Neural cell (in vitro differentiated cells): Measurements from ENCODE around the gene MYRIP. TPM values are rescaled to one million over a fixed set of nuclear protein-coding genes. Genes with fewer than 3 reads are reported as not detected.

Experiments used
- H2AFZ ChIP-seq: fragments of 200-600, 300-800 bp; sonication (generic), shearing (Covaris generic); 2 replicates; pipeline ENCODE4 v1.6.0; 2014; ENCODE audit warnings: low read depth, mild to moderate bottlenecking, antibody characterized with exemption, low read length, moderate library complexity
- H3F3A ChIP-seq: fragments of 200-600 bp; shearing (Covaris generic); 2 replicates; pipeline ENCODE4 v1.6.1; 2016; ENCODE audit warnings: mild to moderate bottlenecking, moderate library complexity, mixed read lengths, antibody characterized with exemption, low read length; ENCODE audit not compliant: insufficient read depth, poor library complexity, severe bottlenecking
- H3K27ac ChIP-seq: fragments of 200-600, 300-800 bp; sonication (generic), shearing (Covaris generic); 2 replicates; pipeline ENCODE4 v1.5.1; 2014; ENCODE audit warnings: mild to moderate bottlenecking, low read length, moderate library complexity
- H3K27me3 ChIP-seq: fragments of 300-800, 200-600 bp; sonication (generic), shearing (Covaris generic); 2 replicates; pipeline ENCODE4 v1.6.0; 2014; ENCODE audit warnings: mild to moderate bottlenecking, low read depth, low read length, moderate library complexity; ENCODE audit not compliant: insufficient read depth
- H3K36me3 ChIP-seq: fragments of 300-800, 200-600 bp; sonication (generic), shearing (Covaris generic); 2 replicates; pipeline ENCODE4 v1.5.1; 2014; ENCODE audit warnings: mild to moderate bottlenecking, antibody characterized with exemption, low read length, moderate library complexity; ENCODE audit not compliant: insufficient read depth
- H3K4me2 ChIP-seq: fragments of 300-800, 200-600 bp; sonication (generic), shearing (Covaris generic); 2 replicates; pipeline ENCODE4 v1.6.0; 2014; ENCODE audit warnings: mild to moderate bottlenecking, low read length
- H3K4me3 ChIP-seq: fragments of 300-800, 200-600 bp; sonication (generic), shearing (Covaris generic); 2 replicates; pipeline ENCODE4 v1.5.1; 2014; ENCODE audit warnings: mild to moderate bottlenecking, low read length, moderate library complexity
- H3K79me2 ChIP-seq: fragments of 200-600 bp; shearing (Covaris generic); replicated peaks from 2 replicates; pipeline ENCODE4 v1.6.0; 2014; ENCODE audit warnings: mild to moderate bottlenecking, low read length, moderate library complexity; ENCODE audit not compliant: insufficient read depth
- H3K9ac ChIP-seq: fragments of 300-800, 200-600 bp; sonication (generic), shearing (Covaris generic); 2 replicates; pipeline ENCODE4 v1.6.1; 2016; ENCODE audit warnings: mild to moderate bottlenecking, low read length, mixed read lengths
- H3K9me2 ChIP-seq: fragments of 200-600 bp; shearing (Covaris generic); 2 replicates; pipeline ENCODE4 v1.6.1; 2016; ENCODE audit warnings: mild to moderate bottlenecking, low read length, mixed read lengths; ENCODE audit not compliant: insufficient read depth
- H3K9me3 ChIP-seq: fragments of 200-600, 300-800 bp; sonication (generic), shearing (Covaris generic); 2 replicates; pipeline ENCODE4 v1.6.1; 2016; ENCODE audit warnings: mild to moderate bottlenecking, mixed run types, low read length, moderate library complexity, mixed read lengths
- H4K20me1 ChIP-seq: fragments of 200-600 bp; shearing (Covaris generic); 2 replicates; pipeline ENCODE4 v1.6.1; 2016; ENCODE audit warnings: mild to moderate bottlenecking, mixed run types; ENCODE audit not compliant: insufficient read depth
- EP300 ChIP-seq: fragments of 450-650 bp; conservative IDR thresholded peaks from 2 replicates; pipeline ENCODE4 v1.6.1; 2014; ENCODE audit warnings: antibody characterized with exemption, mild to moderate bottlenecking, moderate library complexity; ENCODE audit not compliant: poor library complexity, severe bottlenecking
- EZH2 ChIP-seq: fragments of 200-600, 300-800 bp; shearing (Covaris generic), sonication (generic); IDR thresholded peaks from 2 replicates; pipeline ENCODE4 v1.6.1; 2014; ENCODE audit warnings: antibody characterized with exemption, low read length, borderline replicate concordance, mild to moderate bottlenecking; ENCODE audit not compliant: insufficient read depth, poor library complexity, severe bottlenecking
- MXI1 ChIP-seq: fragments of 450-650 bp; conservative IDR thresholded peaks from 2 replicates; pipeline ENCODE4 v1.6.1; 2014; ENCODE audit warnings: antibody characterized with exemption, mild to moderate bottlenecking; ENCODE audit not compliant: poor library complexity, severe bottlenecking
- POLR2AphosphoS5 ChIP-seq: IDR thresholded peaks from 2 replicates; pipeline ENCODE4 v1.6.1; 2012
- RAD21 ChIP-seq: fragments of 450-650 bp; conservative IDR thresholded peaks from 2 replicates; pipeline ENCODE4 v1.6.1; 2014; ENCODE audit warnings: antibody characterized with exemption, mild to moderate bottlenecking, moderate library complexity
- SMC3 ChIP-seq: fragments of 450-650 bp; conservative IDR thresholded peaks from 2 replicates; pipeline ENCODE4 v1.6.1; 2014; ENCODE audit warnings: antibody characterized with exemption, mild to moderate bottlenecking, moderate library complexity; ENCODE audit not compliant: poor library complexity
- TAF1 ChIP-seq: IDR thresholded peaks from 2 replicates; pipeline ENCODE4 v1.6.1; 2012; ENCODE audit warnings: low read depth
- polyA plus RNA-seq: library from polyadenylated mRNA; depleted of rRNA; stranded (reverse); fragments of >200 nt; gene quantifications from 2 replicates; pipeline ENCODE4 v1.2.3, GENCODE V29; 2014
- TF ChIP-seq, protein P1 (sequence below): fragments of 450-650 bp; IDR thresholded peaks from 2 replicates; pipeline ENCODE4 v1.5.1; 2014; ENCODE audit warnings: antibody characterized with exemption, mild to moderate bottlenecking, moderate library complexity; ENCODE audit not compliant: poor library complexity, severe bottlenecking
- TF ChIP-seq, protein P2 (sequence below): IDR thresholded peaks from 2 replicates; pipeline ENCODE4 v1.6.1; 2012; ENCODE audit warnings: borderline replicate concordance

Gene MYRIP
- polyA plus RNA-seq, 1 donor from 2014 or later = 0.76 TPM

DNA sequence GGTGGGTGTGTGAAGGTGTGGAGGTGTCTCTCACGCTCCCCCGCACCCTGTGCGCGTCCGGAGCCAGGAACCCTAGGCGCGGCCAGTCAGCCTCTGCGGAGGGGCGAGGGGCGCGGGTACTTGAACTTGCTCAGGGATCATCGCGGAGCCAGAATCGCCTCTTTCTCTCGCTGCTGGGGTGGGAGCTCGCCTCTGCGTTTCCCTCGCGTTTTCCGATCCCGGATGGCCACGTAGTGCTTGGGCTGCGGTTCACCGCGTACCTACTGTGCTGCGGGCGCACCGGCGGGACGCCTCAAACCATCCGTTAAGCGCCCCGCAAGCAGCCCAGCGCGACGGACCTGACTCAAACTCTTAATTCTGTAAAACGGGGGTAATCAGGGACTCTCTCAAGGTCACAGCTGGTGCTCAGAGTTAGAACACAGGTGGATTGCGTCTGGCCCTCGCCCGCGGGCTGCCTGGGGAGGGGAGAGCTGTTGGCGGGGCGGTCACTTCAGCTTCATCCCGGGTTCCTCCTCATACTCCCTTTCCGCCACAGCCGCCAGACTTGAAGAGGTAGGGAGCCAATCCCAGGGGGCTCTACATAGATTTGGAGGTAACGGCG lies 686 bp downstream of the MYRIP start:
- H3K4me2 ChIP-seq = peak overlapping the region; percentile 60
- no peaks in the 10 kb centered on the region for H3K9me2 ChIP-seq
- H3K9ac ChIP-seq = peak overlapping the region; percentile 65
- H2AFZ ChIP-seq = peak overlapping the region; percentile 47
- no peaks in the 10 kb centered on the region for H4K20me1 ChIP-seq
- H3K4me3 ChIP-seq = peak overlapping the region; percentile 94
- no peak for TF ChIP-seq MXI1
- TF ChIP-seq POLR2AphosphoS5 = no peak
- TF ChIP-seq TAF1 = no peak
- no peak for TF ChIP-seq EZH2
- TF ChIP-seq, protein P1, sequence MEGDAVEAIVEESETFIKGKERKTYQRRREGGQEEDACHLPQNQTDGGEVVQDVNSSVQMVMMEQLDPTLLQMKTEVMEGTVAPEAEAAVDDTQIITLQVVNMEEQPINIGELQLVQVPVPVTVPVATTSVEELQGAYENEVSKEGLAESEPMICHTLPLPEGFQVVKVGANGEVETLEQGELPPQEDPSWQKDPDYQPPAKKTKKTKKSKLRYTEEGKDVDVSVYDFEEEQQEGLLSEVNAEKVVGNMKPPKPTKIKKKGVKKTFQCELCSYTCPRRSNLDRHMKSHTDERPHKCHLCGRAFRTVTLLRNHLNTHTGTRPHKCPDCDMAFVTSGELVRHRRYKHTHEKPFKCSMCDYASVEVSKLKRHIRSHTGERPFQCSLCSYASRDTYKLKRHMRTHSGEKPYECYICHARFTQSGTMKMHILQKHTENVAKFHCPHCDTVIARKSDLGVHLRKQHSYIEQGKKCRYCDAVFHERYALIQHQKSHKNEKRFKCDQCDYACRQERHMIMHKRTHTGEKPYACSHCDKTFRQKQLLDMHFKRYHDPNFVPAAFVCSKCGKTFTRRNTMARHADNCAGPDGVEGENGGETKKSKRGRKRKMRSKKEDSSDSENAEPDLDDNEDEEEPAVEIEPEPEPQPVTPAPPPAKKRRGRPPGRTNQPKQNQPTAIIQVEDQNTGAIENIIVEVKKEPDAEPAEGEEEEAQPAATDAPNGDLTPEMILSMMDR = no peak
- TF ChIP-seq SMC3 = no peak
- no peak for TF ChIP-seq RAD21
- TF ChIP-seq EP300 = no peak
- TF ChIP-seq, protein P2, sequence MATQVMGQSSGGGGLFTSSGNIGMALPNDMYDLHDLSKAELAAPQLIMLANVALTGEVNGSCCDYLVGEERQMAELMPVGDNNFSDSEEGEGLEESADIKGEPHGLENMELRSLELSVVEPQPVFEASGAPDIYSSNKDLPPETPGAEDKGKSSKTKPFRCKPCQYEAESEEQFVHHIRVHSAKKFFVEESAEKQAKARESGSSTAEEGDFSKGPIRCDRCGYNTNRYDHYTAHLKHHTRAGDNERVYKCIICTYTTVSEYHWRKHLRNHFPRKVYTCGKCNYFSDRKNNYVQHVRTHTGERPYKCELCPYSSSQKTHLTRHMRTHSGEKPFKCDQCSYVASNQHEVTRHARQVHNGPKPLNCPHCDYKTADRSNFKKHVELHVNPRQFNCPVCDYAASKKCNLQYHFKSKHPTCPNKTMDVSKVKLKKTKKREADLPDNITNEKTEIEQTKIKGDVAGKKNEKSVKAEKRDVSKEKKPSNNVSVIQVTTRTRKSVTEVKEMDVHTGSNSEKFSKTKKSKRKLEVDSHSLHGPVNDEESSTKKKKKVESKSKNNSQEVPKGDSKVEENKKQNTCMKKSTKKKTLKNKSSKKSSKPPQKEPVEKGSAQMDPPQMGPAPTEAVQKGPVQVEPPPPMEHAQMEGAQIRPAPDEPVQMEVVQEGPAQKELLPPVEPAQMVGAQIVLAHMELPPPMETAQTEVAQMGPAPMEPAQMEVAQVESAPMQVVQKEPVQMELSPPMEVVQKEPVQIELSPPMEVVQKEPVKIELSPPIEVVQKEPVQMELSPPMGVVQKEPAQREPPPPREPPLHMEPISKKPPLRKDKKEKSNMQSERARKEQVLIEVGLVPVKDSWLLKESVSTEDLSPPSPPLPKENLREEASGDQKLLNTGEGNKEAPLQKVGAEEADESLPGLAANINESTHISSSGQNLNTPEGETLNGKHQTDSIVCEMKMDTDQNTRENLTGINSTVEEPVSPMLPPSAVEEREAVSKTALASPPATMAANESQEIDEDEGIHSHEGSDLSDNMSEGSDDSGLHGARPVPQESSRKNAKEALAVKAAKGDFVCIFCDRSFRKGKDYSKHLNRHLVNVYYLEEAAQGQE = no peak
- H3K36me3 ChIP-seq = no peaks in the 10 kb centered on the region
- H3F3A ChIP-seq = no peaks in the 10 kb centered on the region
- no peaks in the 10 kb centered on the region for H3K79me2 ChIP-seq
- H3K27ac ChIP-seq = no peak overlapping the region
- H3K9me3 ChIP-seq = no peaks in the 10 kb centered on the region
- H3K27me3 ChIP-seq = peaks cover 50% of the 10 kb centered on the region

DNA sequence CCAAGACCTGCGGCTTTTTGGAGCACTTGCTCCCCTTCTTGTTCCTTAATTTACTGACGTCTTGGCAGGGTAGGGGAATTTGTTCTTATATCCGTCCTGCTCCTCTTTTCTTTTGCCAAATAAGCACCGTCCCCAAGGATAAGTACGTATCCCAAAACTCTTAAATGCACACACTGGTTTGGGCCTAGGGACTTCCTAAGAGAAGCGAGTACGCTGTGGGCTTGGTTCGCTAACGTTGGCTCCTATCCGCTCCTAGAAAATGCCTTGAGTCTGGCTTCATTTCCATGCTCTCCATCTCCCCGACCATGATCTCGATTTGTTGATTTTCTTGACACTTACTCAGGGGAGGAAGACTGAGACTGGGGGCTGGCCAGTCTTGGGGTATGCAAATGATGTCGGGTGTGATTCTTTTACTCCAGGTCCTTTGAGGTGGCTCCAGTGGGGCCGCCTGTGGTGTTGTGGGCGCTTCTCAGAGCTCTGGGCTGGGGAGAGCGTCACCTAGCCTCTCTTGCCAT lies 1.3 kb downstream of the MYRIP start:
- Histone ChIP-seq H3K4me2 (peak overlapping the region; percentile 60), H4K20me1 (no peaks in the 10 kb centered on the region), H2AFZ (no peak overlapping the region)

More for the DNA sequence above, 1.3 kb downstream of the MYRIP start:
- Histone ChIP-seq H3K27me3 (peaks cover 50% of the 10 kb centered on the region), H3K9ac (peak overlapping the region; percentile 65), H3K4me3 (peak overlapping the region; percentile 94), H3F3A (no peaks in the 10 kb centered on the region), H3K27ac (no peak overlapping the region), H3K9me2 (no peaks in the 10 kb centered on the region), H3K36me3 (no peaks in the 10 kb centered on the region), H3K79me2 (no peaks in the 10 kb centered on the region), H3K9me3 (no peaks in the 10 kb centered on the region)
- TF ChIP-seq EP300 (no peak), SMC3 (no peak)
